Hematopoietic multipotent progenitor cell treated with erythropoietin and hydrocortisone succinate and interleukin-3 and kit ligand, for 15 days (in vitro differentiated cells): ENCODE measurements around the gene RHOC.

Source experiments
- DNase-seq: peaks from one replicate; pipeline ENCODE4 v3.0.0-alpha.2; 2015; ENCODE audit warnings: low spot score

The RHOC gene

DNA sequence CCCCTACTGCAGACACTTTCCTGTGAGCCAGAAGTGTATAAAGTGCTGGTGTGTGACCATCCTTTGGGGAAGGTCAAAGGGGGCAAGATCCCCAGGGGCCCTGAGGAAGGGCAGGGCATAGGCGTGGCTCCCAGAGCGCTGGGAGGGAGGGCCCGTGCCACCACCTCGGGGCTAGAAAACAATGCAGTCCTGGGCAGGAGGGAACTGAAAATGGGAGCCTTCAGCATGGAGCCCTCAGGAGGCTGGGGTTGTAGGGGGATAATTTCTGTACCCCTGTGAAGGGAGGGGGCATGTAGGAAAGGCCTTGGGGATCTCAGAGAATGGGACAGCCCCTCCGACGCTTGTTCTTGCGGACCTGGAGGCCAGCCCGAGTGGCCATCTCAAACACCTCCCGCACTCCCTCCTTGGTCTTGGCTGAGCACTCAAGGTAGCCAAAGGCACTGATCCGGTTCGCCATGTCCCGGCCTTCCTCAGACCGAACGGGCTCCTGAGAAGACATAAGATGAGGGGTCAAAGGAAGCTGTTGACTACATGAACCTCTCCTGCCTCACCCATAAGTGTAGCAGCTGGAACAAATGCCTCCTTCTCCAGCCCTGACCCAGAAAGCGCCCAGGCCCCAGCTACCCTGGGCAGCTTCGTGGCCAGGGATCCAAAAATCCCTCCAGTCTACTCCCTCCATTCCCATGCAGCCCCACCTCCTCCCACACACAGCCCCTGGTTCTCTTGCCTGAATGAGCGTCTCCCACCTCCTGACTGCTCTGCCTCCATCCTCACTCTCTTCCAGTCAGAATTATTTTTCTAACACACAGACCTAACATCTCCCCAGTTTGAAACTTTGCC, 5.5 kb downstream of the RHOC start:
- no peak for DNase-seq

DNA sequence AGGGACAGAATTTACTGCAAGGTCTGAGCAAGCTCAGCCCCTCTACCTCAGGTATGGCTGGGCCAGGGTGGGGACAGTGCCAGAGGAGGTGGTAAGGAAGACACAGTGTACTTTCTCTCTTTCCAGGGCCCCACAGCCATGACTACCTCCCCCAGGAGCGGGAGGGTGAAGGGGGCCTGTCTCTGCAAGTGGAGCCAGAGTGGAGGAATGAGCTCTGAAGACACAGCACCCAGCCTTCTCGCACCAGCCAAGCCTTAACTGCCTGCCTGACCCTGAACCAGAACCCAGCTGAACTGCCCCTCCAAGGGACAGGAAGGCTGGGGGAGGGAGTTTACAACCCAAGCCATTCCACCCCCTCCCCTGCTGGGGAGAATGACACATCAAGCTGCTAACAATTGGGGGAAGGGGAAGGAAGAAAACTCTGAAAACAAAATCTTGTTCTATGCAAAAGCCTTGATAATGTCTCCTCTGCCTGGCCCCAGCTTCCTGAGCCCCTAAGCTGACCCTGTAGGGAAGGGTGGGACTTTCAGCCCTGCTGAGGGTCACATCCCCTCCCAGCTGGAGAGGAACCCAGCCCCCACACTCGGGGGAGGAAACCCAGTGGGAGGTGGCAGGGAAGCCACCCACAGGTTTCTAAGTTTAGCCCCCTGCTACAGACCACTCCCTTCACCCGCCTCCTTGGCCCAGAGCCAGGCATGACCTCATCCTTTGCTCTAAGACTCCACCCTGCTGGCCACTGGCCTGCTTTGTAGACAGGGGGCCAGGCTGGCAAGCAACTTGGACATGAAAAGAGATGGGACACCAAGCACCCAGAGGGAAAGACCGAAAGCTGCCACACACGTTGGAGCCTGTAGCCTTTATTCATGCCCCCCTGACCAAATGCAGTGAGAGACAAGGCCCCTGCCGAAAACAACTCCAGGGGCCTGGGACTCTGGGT, 6.4 kb downstream of the RHOC start:
- DNase-seq, result peak; percentile 88

DNA sequence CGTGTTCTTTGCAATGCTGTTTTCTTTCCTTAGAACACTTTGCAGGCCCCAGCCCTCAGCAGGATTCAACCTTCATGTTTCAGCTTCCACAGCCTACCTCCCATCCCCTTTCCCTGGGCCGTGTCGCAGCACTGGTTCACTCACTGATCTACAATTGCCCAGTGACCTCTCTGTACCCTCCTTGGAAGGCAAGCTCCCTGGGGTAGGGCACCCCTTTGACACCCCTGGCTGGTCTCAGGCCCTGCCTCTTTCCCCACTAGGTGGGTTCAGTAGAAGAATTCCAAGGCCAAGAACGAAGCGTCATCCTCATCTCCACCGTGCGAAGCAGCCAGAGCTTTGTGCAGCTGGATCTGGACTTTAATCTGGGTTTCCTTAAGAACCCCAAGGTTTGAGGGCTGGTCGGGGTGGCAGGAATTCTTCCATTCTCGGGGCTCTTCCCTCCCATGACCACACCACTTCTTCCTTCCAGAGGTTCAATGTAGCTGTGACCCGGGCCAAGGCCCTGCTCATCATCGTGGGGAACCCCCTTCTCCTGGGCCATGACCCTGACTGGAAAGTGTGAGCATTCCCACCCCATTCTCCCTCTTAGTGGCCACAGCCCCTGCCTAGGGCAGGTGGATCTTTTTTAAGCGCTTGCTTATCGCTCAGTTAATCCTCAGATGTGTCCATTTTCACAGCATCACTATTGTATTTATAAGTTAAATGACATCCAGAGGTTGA, 7.3 kb downstream of the RHOC start:
- no peak for DNase-seq

DNA sequence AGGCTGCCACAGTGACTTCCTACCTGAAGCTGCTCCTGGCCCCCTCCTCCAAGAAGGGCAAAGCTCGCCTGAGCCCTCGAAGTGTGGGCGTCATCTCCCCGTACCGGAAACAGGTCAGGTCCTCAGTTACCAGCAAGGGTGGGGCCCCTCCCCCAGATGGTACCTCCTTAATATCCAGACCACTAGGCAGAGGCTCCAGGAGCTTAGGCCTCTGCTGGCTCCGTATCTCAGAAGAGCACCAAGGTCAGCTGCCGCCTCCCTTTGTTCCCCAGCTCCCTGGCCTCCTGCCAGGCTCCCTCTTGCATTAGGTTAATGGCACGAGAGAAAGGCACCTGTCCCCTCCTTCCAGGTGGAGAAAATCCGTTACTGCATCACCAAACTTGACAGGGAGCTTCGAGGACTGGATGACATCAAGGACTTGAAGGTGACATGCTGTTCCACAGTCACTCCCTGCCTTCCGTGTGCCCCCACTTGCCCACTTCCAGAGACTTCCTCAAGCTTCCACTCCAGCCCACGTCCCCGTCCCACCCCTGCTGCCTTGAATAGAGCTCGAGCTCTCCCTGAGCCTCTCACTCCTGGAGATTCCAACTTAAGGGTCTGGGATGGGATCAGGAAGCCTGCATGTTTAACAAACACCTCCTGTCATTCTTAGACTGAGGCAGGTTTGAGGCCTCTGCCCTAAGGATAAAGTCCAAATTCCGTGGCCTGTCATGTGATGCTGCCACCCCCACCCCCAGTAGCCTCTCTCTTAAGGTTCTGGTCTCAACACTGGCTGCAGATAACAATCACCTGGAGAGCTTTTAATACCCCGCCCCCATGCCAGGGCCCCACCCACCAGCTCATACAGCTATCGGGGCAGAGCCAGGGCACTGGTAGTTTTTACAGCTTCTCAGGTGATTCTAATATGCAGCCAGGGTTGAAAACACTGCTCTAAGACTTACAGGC, 8.3 kb downstream of the RHOC start:
- peak; percentile 72 for DNase-seq

DNA sequence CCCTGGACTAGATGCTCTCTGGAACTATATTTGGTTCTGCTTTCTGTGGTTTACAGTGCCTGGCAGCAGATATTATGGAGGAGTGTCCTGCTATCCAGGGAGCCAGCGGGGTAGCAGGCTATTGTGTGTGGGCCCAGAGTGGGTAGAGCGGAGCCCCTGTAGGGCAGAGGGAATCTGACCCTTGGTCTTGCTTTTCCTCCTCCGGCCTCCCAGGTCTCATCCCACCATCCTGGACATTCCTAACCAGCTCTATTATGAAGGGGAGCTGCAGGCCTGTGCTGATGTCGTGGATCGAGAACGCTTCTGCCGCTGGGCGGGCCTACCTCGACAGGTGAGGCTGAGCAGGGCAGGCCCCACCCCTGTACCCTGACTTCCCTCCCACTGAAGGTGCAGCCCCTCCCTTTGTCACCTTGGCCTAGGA, 9.1 kb downstream of the RHOC start:
- no peak for DNase-seq

DNA sequence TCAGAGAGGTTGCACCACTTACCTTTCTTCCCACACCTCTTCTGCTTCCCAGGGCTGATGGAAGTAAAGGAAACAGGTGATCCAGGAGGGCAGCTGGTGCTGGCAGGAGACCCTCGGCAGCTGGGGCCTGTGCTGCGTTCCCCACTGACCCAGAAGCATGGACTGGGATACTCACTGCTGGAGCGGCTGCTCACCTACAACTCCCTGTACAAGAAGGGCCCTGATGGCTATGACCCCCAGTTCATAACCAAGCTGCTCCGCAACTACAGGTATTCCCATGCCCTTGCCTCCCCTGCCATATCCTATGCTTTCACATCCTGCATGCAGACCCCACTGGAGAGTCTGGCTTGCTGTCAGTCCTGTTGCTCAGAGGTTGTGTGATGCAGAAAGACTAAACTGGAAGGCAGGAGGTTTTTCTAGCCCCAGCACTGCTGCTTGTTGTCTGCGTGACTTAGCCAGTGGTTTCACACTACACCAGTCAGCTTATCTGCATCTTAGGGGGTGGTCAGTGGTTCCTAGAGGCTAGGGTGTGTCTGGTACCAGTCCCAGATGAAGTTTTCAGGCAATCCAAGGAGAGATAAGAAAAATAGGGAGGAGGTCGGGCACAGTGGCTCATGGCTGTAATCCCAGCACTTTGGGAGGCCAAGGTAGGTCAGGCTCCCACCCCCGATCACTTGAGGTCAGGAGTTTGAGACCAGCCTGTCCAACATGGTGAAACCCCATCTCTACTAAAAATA, 10.2 kb downstream of the RHOC start:
- DNase-seq, result no peak

DNA sequence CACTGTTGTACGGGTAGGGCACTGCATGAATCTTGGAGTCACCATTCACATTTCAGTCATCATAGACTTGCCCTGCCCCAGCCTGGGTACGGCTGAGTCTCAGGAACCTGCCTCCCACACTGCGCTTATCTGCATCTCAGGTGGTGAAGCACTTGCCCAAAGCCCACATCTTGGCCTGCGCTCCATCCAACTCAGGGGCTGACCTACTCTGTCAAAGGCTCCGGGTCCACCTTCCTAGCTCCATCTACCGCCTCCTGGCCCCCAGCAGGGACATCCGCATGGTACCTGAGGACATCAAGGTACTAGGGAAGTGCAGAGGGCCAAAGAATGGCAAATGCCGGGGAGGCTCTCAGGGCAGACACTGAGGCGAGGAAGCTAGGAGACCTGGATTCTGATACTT, 11.7 kb downstream of the RHOC start:
- no peak for DNase-seq

DNA sequence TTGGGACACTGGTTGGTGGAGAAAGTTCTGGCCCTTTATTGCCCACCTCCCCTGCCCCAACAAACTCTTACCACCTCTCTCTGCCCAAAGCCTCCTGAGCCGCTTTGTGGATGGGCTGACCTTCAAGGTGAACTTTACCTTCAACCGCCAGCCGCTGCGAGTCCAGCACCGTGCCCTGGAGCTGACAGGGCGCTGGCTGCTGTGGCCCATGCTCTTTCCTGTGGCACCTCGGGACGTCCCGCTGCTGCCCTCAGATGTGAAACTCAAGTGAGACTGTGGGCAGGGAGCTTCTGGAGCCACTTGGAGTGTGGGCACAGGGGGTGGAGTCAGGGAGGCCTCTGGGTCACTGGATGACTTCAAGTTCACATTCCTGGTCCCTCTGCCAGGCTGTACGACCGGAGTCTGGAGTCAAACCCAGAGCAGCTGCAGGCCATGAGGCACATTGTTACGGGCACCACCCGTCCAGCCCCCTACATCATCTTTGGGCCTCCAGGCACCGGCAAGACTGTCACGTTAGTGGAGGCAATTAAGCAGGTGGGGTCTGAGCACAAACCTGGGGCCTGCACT, 12.5 kb downstream of the RHOC start:
- DNase-seq, result no peak

DNA sequence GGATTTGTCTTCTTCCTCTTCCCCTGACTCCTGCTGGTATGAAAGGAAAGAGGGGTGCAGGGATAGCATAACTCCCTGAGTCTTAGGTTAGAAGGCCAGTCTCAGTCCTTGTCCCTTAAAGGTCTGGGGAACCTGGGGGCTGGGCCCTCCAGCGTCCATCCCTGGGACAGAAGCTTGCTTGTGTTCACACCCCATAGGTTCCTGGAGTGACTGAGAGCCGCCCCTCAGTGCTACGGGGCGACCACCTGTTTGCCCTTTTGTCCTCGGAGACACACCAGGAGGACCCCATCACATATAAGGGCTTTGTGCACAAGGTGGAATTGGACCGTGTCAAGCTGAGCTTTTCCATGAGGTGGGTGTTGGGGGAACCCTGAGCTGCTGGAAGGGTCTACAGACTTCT, 13.1 kb downstream of the RHOC start:
- no peak for DNase-seq

DNA sequence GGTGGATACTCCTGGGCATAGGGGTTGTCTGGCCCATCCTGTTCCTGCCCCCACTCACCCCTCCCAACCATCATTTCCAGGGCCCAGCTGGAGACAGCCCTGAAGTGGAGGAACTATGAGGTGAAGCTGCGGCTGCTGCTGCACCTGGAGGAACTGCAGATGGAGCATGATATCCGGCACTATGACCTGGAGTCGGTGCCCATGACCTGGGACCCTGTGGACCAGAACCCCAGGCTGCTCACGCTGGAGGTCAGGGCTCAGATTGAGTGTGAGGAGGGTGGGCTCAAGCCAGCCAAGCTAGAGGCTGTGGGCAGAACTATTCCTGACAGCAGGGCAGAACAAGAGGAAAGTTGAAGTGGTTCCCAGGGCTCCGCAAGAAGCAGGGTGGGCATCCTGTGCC, 14.2 kb downstream of the RHOC start:
- no peak for DNase-seq

DNA sequence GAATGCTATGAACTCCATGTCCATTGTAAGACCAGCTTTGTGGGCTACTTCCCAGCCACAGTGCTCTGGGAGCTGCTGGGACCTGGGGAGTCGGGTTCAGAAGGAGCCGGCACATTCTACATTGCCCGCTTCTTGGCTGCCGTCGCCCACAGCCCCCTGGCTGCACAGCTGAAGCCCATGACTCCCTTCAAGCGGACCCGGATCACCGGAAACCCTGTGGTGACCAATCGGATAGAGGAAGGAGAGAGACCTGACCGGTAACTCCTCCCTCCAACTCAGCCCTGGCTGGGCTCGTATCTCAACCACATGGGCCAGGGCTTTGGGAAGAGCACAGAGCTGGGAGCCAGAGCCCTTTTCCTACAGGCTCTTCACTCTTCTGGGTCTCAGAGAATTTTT, 17.1 kb downstream of the RHOC start:
- DNase-seq, result no peak

DNA sequence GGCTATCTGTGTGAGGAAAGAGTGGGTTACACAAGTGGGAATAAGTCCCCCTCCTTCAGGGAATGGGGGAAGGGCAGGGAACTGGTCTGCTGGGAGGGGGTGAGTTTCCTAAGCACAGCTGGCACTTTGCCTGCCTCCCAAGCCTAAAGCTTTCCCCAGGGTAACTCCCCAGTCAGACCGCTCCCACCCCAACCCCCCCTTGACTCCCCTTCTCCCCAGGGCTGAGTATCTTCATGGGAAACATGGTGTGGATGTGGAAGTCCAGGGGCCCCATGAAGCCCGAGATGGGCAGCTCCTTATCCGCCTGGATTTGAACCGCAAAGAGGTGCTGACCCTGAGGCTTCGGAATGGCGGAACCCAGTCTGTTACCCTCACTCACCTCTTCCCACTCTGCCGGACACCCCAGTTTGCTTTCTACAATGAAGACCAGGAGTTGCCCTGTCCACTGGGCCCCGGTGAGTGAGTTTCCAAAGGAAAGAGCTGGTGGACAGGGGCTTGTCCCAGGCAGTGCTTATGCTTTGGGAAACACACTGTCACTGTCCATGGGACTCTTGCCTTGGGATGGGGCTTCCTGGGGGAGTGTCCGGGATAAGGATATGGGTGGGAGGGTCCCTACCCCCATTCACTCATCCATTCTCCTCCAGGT, 17.6 kb downstream of the RHOC start:
- DNase-seq, result no peak

DNA sequence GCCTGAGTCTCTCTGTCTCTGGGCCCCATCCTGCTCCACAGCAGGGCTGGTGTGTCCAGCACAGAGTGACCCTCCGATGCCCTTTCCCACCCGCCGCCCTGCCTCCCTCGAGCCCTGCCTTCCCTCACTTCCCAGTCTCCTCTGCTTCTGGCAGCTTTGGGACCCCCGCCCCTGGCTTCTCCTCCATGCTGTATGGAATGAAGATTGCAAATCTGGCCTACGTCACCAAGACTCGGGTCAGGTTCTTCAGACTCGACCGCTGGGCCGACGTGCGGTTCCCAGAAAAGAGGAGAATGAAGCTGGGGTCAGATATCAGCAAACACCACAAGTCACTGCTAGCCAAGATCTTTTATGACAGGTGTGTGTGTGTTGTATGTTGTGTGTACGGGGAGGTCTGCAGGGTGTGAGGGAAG, 18.1 kb downstream of the RHOC start:
- no peak for DNase-seq

DNA sequence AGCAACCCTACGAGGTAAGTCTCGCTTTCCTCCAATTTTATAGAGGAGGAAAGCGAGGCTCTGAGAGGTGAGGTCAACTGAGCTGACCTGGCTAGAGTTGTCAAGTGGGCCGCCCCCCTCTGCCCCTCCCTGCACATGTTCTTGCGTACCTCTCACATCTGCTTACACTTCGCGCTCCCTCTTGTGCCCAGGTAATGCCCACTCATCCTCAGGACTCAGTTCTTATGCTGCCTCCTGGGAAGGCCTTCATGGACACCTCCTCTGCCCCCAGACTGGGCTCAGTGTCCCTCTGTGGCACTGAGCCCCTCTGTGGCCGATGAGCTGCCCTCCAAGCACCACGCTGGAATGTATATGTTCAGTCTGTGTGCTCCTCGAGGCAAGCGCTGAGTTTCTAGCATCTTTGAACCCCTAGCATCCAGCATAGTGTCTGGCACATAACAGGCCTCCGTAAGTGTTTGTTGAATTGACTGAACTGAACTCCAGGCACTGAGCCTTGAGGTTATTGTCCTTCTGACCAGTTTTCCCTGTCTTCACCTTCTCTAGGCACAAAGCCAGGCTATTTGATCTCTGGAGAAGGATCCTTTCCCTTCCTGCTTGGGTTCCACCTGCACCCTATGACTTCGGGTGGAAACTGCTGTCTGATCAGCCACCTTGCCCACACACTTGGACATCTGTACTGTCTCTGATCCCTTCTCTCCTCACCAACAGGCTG, 19.0 kb downstream of the RHOC start:
- no peak for DNase-seq

DNA sequence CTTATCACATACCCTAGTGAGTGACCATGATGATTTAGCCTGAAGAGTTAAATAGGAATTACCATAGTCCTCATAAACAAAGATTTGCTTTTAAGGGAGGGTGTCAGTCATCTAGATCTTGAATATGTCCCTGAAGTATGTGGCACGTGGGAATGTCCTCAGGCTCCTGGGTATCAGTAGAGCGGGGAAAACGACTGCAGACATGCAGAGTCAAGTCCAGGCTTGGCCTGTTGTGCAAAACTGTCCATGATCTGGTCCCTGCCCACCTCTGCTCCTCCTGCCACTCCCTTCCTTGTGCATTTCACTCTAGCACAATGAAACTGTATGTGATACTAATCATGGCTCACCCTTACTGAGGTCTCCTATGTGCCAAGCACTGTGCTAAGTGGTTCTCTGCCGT, 19.6 kb downstream of the RHOC start:
- no peak for DNase-seq

DNA sequence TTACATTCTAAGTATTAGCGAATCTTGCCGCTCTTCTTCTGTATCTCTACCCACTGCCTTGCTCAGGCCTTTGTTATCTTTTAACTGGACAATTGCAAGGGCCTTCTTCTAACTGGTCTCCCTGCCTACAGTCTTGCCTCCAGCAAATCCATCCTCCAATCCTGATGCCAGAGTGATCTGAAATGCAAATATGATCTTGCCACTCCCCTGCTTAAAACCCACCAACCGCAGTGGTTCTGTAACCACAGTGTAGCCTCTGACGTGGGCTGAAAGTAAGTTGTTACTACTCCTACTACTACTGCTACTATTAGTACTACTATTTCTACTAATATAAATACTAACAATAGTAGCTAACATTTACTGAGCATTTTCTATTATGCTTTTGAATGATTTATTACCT, 20.1 kb downstream of the RHOC start:
- DNase-seq, result no peak

DNA sequence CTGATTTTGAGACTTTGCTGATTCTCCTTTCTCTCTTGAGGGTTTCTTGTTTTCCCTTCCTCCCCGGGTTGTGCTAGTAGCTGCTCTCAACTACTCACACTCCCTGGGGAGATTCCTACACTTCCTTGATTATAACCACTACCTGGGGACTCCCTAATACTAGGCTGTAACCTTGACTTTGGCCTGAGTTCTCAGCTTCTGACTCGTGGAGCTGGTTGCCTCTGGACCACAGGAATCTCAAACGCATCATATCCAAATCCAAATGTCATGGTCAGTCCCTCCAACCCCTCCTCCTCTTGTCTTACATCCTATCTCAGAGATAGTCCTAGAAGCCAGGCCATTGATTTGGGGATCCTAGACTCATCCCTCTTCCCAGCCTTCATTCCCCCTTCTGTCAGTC, 20.5 kb downstream of the RHOC start:
- DNase-seq, result no peak

DNA sequence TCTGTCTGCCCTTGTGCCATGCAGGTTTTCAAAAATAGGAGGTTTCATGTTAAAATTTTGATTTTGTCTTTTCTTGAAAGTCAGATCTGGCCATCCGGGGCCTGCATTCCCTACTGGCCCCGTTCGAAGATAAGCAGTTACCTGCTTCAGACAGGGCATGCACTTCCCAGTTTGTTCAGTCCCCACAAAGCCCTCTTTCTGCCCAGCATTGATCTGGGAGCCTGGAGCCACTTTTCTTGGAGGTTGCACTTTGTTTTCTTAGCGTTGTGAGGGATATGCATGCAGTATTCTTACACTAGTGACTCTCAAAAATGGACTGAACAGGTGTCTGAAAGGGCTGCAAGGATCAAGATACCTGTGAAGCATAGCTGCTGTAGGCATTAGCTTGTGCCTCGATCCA, 21.0 kb downstream of the RHOC start:
- no peak for DNase-seq

DNA sequence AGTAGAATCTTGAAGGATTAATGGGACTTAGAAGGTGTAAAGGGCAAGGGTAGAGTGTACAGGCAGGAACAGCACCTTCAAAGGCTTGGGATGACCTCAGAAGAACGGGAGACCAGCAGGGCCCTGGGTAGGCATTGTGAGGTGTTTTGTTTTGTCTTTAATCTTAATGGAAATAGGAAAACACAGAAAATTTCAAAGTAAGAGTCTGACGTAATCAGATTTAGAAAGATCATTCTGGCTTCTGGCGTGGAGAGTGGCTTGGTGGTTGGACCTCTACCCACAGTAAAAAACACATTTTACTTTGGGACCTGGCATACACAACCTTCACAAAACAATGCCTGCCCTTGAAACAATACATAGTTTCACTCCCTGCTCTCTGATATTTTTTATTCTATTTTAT, 28.3 kb downstream of the RHOC start:
- no peak for DNase-seq
